K562 (cell line): Measurements from ENCODE around the gene SLC30A4. TPM values are rescaled to one million over a fixed set of nuclear protein-coding genes. Genes with fewer than 3 reads are reported as not detected.

Experiments used
- ARID2 ChIP-seq: fragments of 450-650 bp; IDR thresholded peaks from 2 replicates; pipeline ENCODE4 v1.6.1; 2017; ENCODE audit warnings: antibody characterized with exemption, mild to moderate bottlenecking
- CCNT2 ChIP-seq: IDR thresholded peaks from 2 replicates; pipeline ENCODE4 v1.6.1; 2011; ENCODE audit warnings: borderline replicate concordance, low read depth, mild to moderate bottlenecking, moderate library complexity, mixed read lengths, low read length; ENCODE audit not compliant: insufficient read length; ENCODE audit errors: extremely low read depth
- CEBPZ ChIP-seq: fragments of 150-350 bp; IDR thresholded peaks from 2 replicates; pipeline ENCODE4 v1.6.1; 2014; ENCODE audit warnings: low read depth, mild to moderate bottlenecking, low read length, borderline replicate concordance
- CHD1 ChIP-seq: fragments of 200-600 bp; sonication (generic); IDR thresholded peaks from one replicate; pipeline ENCODE4 v1.6.1; 2012; ENCODE audit warnings: mild to moderate bottlenecking, moderate library complexity, low read length, inconsistent platforms
- EHMT2 ChIP-seq: fragments of 450-650 bp; IDR thresholded peaks from 2 replicates; pipeline ENCODE4 v1.6.1; 2018; ENCODE audit warnings: antibody characterized with exemption
- FOSL1 ChIP-seq: fragments of 200-800 bp; sonication (Bioruptor generic); conservative IDR thresholded peaks from 2 replicates; pipeline ENCODE4 v1.6.1; 2016; ENCODE audit warnings: missing genetic modification characterization, missing compliant biosample characterization
- MAFF ChIP-seq: IDR thresholded peaks from 2 replicates; pipeline ENCODE4 v1.6.1; 2012; ENCODE audit warnings: low read length, improper control_type of control experiment
- MYBL2 ChIP-seq, 2 experiments: fragments of 450-650 bp in 1 of 2; sonication (generic) in 1 of 2; formaldehyde crosslinking in 1 of 2; IDR thresholded peaks; 2 replicates each; pipeline versions ENCODE4 v1.6.1 to v1.8.1; 2017 to 2022; ENCODE audit warnings: borderline replicate concordance in 1 of 2, inconsistent platforms in 1 of 2, low read depth in 1 of 2, mild to moderate bottlenecking in 1 of 2, missing genetic modification reagents in 1 of 2, moderate library complexity in 1 of 2
- NFE2L1 ChIP-seq: fragments of 450-650 bp; IDR thresholded peaks from 2 replicates; pipeline ENCODE4 v1.6.1; 2016; ENCODE audit warnings: missing genetic modification characterization, low read depth, mild to moderate bottlenecking, missing compliant biosample characterization, moderate library complexity, borderline replicate concordance
- NR2C1 ChIP-seq, 2 experiments: fragments of 450-650 bp; IDR thresholded peaks; 2 replicates each; pipeline ENCODE4 v1.6.1; 2017; ENCODE audit warnings: mild to moderate bottlenecking in 2 of 2, antibody characterized with exemption in 1 of 2, inconsistent platforms in 1 of 2, missing compliant biosample characterization in 1 of 2, missing genetic modification characterization in 1 of 2
- OTX1 ChIP-seq: fragments of 450-650 bp; formaldehyde crosslinking; IDR thresholded peaks from 2 replicates; pipeline ENCODE4 v1.4.0; 2022; ENCODE audit warnings: mild to moderate bottlenecking
- PYGO2 ChIP-seq: fragments of 450-650 bp; IDR thresholded peaks from 2 replicates; pipeline ENCODE4 v1.6.1; 2016; ENCODE audit warnings: mild to moderate bottlenecking, missing genetic modification characterization, moderate library complexity, missing compliant biosample characterization
- RBFOX2 ChIP-seq: fragments of 200-400 bp; formaldehyde crosslinking; IDR thresholded peaks from 2 replicates; pipeline ENCODE4 v1.6.1; 2017; ENCODE audit warnings: low read depth, mild to moderate bottlenecking, low read length, moderate library complexity
- SMAD3 ChIP-seq: fragments of 450-650 bp; formaldehyde crosslinking; conservative IDR thresholded peaks from 2 replicates; pipeline ENCODE4 v1.4.0; 2020; ENCODE audit warnings: mild to moderate bottlenecking
- SREBF1 ChIP-seq: fragments of 150-350 bp; IDR thresholded peaks from 2 replicates; pipeline ENCODE4 v1.6.1; 2014; ENCODE audit warnings: antibody characterized with exemption, low read depth, low read length, borderline replicate concordance
- SRF ChIP-seq, 2 experiments: fragments of 250-450, 450-650 bp in 1 of 2; sonication (Bioruptor Pico) in 1 of 2; sonication (generic) in 1 of 2; formaldehyde crosslinking; IDR thresholded peaks; 2 replicates each; pipeline versions ENCODE4 v1.5.0 to v1.5.1; 2020 to 2022; ENCODE audit warnings: mild to moderate bottlenecking in 1 of 2, missing genetic modification reagents in 1 of 2
- TAF7 ChIP-seq: fragments of 450-650 bp; IDR thresholded peaks from 2 replicates; pipeline ENCODE4 v1.6.1; 2016; ENCODE audit warnings: missing genetic modification characterization, missing compliant biosample characterization
- TBL1XR1 ChIP-seq, 2 experiments: IDR thresholded peaks; 2 replicates each; pipeline ENCODE4 v1.6.1; 2012; ENCODE audit warnings: improper control_type of control experiment in 2 of 2, low read length in 2 of 2, mild to moderate bottlenecking in 1 of 2
- ZBTB1 ChIP-seq: sonication (generic); formaldehyde crosslinking; IDR thresholded peaks from 2 replicates; pipeline ENCODE4 v1.8.1; 2023; ENCODE audit warnings: missing genetic modification reagents, low read depth, mild to moderate bottlenecking, borderline replicate concordance
- ZNF121 ChIP-seq: sonication (generic); formaldehyde crosslinking; conservative IDR thresholded peaks from 2 replicates; pipeline ENCODE4 v1.8.0; 2022; ENCODE audit warnings: missing genetic modification reagents
- ZNF316 ChIP-seq: fragments of 450-650 bp; IDR thresholded peaks from 2 replicates; pipeline ENCODE4 v1.6.1; 2016
- ZNF764 ChIP-seq: fragments of 250-450 bp; sonication (Bioruptor Pico); IDR thresholded peaks from 2 replicates; pipeline ENCODE4 v1.4.0; 2020; ENCODE audit warnings: low read depth, mild to moderate bottlenecking, moderate library complexity
- polyA plus RNA-seq, 8 experiments: library from polyadenylated mRNA; depleted of rRNA in 4 of 8; stranded (reverse) in 5 of 8; unstranded in 3 of 8; fragments of >200 nt; fragmentation: Nextera tagmentation in 2 of 8; fragmentation: Illumina TruSeq in 1 of 8; extraction: Ambion mirVana in 2 of 8; extraction: Trizol in 1 of 8; gene quantifications; 2 replicates each; pipeline versions ENCODE4 v1.2.1 to v1.2.3, GENCODE V29; 2011 to 2014; ENCODE audit warnings: inconsistent platforms in 1 of 8, missing spikeins in 1 of 8
- total RNA-seq, 7 experiments: library from RNA; depleted of rRNA in 6 of 7; stranded (reverse); fragments of >200 nt in 6 of 7; fragmentation: Illumina TruSeq in 2 of 7; extraction: Trizol in 2 of 7; gene quantifications; 2 replicates each; pipeline versions ENCODE4 v1.2.1 to v1.2.3, GENCODE V29; 2011 to 2021; ENCODE audit warnings: low replicate concordance in 1 of 7
- TF ChIP-seq, protein P1 (sequence below): fragments of 250-450 bp; sonication (Bioruptor Pico); IDR thresholded peaks from 2 replicates; pipeline ENCODE4 v1.8.0; 2021; ENCODE audit warnings: borderline replicate concordance, mild to moderate bottlenecking, moderate library complexity; ENCODE audit not compliant: poor library complexity, severe bottlenecking
- TF ChIP-seq, protein P2 (sequence below): fragments of 250-450 bp; sonication (Bioruptor Pico); IDR thresholded peaks from 2 replicates; pipeline ENCODE4 v1.8.0; 2022; ENCODE audit warnings: moderate library complexity, mild to moderate bottlenecking, inconsistent platforms

Gene SLC30A4
- total and polyA plus RNA-seq, 9 of the 15 experiments (the other 6 are each of a cell fraction or from before 2014, with no cell fraction given), result 0.21 to 0.73 (median 0.36) TPM

DNA sequence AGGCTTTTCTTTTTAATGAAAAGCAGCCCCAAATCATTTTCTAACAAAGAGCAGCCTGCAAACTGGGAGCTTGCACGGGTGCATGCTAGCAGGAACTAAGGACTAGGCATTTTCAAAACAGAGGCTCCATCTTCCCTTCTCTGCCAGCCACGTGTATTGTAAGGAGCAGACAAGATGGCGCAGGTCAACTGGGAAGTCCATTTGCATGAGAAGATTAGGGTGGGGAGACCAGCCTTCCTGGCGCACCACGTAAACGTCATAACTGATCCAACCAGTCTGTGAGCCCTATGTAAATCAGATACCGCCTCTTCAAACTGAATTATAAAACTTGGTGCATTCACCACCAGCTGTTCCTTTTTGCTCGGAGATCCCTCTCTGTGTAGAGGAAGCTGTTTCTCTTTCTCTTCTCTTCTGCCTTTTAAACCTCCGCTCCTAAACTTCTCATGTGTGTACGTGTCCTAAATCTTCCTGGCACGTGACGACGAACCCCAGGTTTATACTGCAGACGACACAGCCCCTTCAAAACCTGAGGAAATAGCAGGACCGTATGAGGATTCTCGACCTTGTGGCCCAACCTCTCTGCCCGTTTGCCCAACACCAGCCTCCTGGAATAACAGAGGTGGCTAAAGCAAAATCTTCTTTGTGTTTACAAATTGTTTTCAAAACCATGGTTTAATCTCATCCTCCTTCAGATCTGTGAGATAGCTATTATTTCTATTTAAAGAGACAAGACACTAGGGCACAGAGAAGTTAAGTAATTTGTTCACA lies 26.4 kb upstream of the SLC30A4 start (continued):
- TF ChIP-seq CEBPZ (no peak), EHMT2 (peak; percentile 89), CHD1 (no peak), RBFOX2 (peak; percentile 43), SMAD3 (CRISPR knock-in tag) (no peak), NFE2L1 (tag) (no peak), NR2C1 (IDR thresholded peaks at IDR 0.05) (no peak), NR2C1 (tag; IDR thresholded peaks at IDR 0.05) (0 out of 2 replicates have a peak, but pooled peaks have one; percentile 26), CCNT2 (no peak), ZNF316 (no peak), ZNF121 (CRISPR knock-in tag) (no peak), MYBL2 (IDR thresholded peaks at IDR 0.05; ENCODE audit: low read depth) (peak; percentile 41; the same call in 1 of the 2 replicates), MYBL2 (CRISPR knock-in tag; IDR thresholded peaks at IDR 0.05; ENCODE audit: borderline replicate concordance) (no peak), SREBF1 (no peak), TBL1XR1 (IDR thresholded peaks at IDR 0.05; ENCODE audit: low read length in 2 of 2) (0 out of 4 replicates have a peak, but pooled peaks of 1 of the 2 experiments have one; percentile 7), MAFF (no peak), PYGO2 (tag) (0 out of 2 replicates have a peak, but pooled peaks have one; percentile 9), ARID2 (no peak), FOSL1 (tag) (no peak), SRF (CRISPR knock-in tag; IDR thresholded peaks at IDR 0.05) (no peak), TAF7 (tag) (peak; percentile 54; the same call in 1 of the 2 replicates), ZNF764 (CRISPR knock-in tag) (no peak), OTX1 (CRISPR knock-in tag) (no peak), ZBTB1 (CRISPR knock-in tag) (no peak)
- TF ChIP-seq, protein P1, sequence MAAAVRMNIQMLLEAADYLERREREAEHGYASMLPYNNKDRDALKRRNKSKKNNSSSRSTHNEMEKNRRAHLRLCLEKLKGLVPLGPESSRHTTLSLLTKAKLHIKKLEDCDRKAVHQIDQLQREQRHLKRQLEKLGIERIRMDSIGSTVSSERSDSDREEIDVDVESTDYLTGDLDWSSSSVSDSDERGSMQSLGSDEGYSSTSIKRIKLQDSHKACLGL, result no peak
- TF ChIP-seq, protein P2, sequence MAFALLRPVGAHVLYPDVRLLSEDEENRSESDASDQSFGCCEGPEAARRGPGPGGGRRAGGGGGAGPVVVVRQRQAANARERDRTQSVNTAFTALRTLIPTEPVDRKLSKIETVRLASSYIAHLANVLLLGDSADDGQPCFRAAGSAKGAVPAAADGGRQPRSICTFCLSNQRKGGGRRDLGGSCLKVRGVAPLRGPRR (CRISPR knock-in tag), result no peak
